Measurements from ENCODE around the gene AP1AR. TPM values are rescaled to one million over a fixed set of nuclear protein-coding genes. Genes with fewer than 3 reads are reported as not detected.

The AP1AR gene
- 7.8 to 11.2 TPM (median 10.7 TPM) in 5 replicates for total RNA-seq (2022; extraction: Qiagen RNA extraction)

GRCh38 chr4:112231779-112232713 lies at the start of gene AP1AR:
Gene AP1AR, plus strand, starts transcription at chr4:112231787. Its CDS starts 305 bp downstream, at chr4:112232092.

GRCh38 chr4:112296949-112297880 lies 65.6 kb downstream of the AP1AR start, which contains the start of gene ALPK1:
Gene ALPK1, plus strand, starts transcription at chr4:112297369.

Other genes with a start within 250 kb of the AP1AR start
- 0.83 to 0.93 TPM (median 0.85 TPM) in 5 replicates for gene FAM241A, start 86.3 kb upstream of the AP1AR start, total RNA-seq (2022; extraction: Qiagen RNA extraction)
- 3.4 to 4.3 TPM (median 4.1 TPM) in 5 replicates for gene TIFA, start 54.1 kb downstream of the AP1AR start, total RNA-seq (2022; extraction: Qiagen RNA extraction)
- gene ALPK1, start 65.6 kb downstream of the AP1AR start, total RNA-seq (2022; extraction: Qiagen RNA extraction), result 1.9 to 2.1 TPM (median 2.0 TPM) in 5 replicates